GM21515 (cell line): ENCODE data around the gene NSRP1.
"Not testable (repeated sequence)": the region's sequence is repeated elsewhere in the genome, so short reads cannot be mapped to it uniquely, and the experiment has no call there.

ENCODE experiments used
- ATAC-seq: cut with Tn5 transposase; IDR thresholded peaks from one replicate; pipeline ENCODE4 v1.9.1; 2021; ENCODE audit not compliant: unreplicated experiment

Gene NSRP1

DNA sequence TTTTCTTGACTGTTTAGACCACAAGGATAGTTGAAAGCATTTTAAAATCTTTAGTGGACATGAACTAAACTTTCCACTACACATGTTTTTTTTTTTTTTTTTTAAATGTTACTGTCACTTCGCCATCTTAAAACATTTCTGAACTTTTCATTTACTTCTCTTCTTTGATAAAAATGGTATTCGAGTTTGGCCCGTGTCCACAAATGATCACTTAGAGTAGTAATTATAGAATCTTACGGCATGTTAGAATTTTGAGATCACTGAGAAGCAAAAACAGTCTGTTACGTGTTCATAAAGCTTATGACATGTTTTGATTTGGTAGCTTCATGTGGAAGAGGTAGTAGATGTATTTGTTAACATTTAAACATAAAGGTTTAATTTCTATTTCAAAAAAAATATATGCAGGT, 1.1 kb downstream of the NSRP1 start:
- ATAC-seq, result no peak

GRCh38 chr17:30118635-30119034, 2.0 kb downstream of the NSRP1 start:
- ATAC-seq, result not testable (repeated sequence)

DNA sequence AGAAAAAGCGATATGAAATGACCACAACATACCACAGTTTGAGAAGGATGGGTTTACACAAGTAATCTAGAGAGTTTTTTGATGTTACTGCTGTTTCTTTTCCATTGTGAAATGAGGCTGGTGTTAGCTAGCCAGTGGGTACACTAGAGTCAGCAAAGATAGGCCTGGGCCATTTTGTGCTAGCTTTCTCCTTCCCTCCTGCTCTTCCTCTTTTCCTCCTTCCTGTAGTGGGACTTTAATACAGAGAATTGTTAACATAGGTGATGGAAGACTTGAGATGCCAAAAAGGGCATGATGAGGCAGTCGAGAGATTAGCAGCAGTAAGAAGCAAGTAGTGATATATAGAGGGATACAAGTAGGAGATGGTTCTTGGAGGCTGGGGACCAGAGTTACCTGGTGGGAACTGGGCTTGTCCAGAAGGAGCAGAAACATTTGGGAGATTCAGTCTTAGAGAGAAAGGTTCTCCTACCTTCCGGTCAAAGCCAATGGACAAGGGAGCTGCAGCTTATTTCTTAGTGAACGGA, 7.7 kb downstream of the NSRP1 start:
- no peak for ATAC-seq

DNA sequence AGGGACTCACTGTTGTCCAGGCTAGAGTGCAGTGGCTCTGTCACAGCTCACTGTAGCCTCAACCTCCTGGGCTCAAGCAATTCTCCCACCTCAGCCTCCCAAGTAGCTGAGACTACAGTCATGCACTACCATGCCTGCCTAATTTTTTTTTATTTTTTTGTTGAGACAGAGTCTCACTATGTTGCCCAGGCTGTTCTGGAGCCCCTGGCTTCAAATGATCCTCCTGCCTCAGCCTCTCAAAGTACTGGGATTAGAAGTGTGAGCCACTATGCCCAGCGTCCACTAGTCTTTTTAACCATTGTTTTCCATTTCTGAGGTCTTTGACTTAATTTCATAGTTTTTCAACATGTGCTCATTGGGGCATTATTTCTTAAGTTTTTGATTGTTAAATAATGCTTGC, 13.5 kb downstream of the NSRP1 start:
- no peak for ATAC-seq

GRCh38 chr17:30132615-30133014, 16.0 kb downstream of the NSRP1 start:
- no peak for ATAC-seq

- ATAC-seq, result no peak
These were observed 16.6 kb downstream of the NSRP1 start for GRCh38 chr17:30133197-30133596.

- ATAC-seq, result no peak
These were observed 17.9 kb downstream of the NSRP1 start for GRCh38 chr17:30134551-30134950.

DNA sequence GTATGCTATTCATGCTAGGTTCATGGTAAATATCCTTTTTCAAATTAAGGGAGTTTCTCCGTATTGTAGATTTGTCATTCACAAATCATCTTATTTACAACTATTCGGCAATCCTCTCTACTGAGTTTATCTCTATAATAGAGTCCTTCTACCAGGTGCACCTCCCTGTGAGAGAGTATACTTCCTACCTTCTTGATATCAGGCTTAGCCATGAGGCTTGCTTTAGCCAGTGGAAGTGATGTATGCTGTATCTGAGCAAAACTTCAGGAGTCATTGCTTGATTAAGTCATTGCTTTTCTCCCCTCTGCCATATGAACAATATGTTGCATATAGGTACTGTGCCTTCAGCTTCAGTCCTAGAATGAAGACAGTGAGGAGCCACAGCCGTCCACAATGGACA, 20.5 kb downstream of the NSRP1 start:
- no peak for ATAC-seq

- ATAC-seq, result not testable (repeated sequence)
These were observed 31.2 kb downstream of the NSRP1 start for GRCh38 chr17:30147860-30148259.

- ATAC-seq, result no peak
These were observed 31.8 kb downstream of the NSRP1 start for GRCh38 chr17:30148376-30148775.

DNA sequence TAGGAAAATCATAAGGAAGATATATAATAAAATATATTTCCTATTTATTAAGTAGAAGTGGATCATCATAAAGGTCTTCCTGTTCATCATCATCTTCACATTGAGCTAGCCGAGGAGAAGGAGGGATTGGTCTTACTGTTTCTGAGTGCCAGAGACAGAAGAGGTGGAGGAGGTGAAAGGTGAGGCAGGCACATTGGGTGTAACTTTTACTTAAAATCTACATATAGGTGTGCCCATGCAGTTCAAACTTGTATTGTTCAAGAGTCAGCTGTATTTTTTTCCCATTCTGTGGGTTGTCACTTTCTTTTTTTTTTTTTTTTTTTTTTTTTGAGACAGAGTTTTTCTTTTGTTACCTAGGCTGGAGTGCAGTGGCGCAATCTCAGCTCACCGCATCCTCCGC, 34.9 kb downstream of the NSRP1 start:
- no peak for ATAC-seq

GRCh38 chr17:30153463-30153862, 36.8 kb downstream of the NSRP1 start:
- ATAC-seq, result no peak

- ATAC-seq, result no peak
These were observed 38.8 kb downstream of the NSRP1 start for GRCh38 chr17:30155389-30155788.

DNA sequence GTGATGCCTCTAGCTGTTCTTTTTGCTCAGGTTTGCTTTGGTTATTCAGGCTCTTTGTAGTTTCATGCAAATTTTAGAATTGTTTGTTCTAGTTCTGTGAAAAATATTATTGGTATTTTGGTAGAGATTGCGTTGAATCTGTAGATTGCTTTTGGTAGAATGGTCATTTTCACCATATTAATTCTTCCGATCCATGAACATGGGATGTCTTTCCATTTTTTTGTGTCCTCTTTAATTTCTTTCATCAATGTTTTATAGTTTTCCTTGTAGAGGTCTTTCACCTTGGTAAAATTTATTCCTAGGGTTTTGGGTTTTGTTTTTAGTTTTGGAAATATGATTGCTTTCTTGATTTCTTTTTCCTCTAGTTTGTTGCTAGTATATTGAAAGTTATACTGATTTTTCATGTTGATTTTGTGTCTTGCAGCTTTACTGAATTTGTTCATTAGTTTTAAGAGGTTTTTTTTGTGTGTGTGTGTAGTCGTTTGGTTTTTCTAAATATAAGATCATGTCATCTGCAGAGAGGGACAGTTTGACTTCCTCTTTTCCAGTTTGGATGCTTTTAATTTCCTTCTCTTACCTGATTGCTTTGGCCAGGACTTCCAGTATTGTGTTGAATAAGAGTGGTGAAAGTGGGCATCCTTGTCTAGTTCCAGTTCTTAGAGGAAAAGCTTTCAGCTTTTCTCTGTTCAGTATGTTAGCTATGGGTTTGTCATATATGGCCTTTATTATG, 42.4 kb downstream of the NSRP1 start:
- no peak for ATAC-seq

- no peak for ATAC-seq
These were observed 44.0 kb downstream of the NSRP1 start for GRCh38 chr17:30160419-30161172.

- no peak for ATAC-seq
These were observed 45.0 kb downstream of the NSRP1 start for GRCh38 chr17:30161601-30162000.

DNA sequence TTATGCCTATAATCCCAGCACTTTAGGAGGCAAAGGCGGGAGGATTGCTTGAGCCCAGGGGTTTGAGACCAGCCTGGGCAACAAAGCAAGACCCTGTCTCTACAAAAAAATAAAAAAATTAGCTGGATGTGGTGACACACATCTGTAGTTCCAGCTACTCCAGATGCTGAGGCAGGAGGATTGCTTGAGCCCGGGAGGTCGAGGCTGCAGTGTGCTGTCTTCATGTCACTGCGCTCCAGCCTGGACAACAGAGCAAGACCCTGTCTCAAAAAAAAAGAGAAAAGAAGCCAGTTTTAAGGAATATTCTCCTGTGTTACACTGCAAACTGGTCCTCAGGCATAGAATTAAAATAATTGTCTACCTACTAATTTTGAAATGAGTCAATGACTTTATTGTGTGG, 47.9 kb downstream of the NSRP1 start:
- no peak for ATAC-seq

DNA sequence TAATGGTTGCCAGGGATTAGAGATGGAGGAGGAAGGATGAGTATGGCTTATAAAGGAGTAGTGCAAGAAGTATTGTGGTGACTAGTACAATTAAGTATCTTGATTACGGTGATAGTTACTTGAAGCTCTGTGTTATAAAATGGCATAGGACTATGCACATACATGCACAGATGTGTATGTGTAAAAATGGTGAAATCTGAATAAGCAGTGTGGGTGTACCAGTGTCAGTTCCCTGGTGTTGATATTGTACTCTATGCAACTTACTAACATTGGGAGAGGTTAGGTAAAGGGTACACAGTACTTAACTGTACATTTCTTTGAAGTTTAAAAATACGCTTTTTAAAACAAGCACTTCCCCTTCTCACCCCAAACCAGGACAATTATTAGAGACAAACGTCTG, 48.5 kb downstream of the NSRP1 start:
- no peak for ATAC-seq

GRCh38 chr17:30165960-30166359, 49.3 kb downstream of the NSRP1 start:
- ATAC-seq, result no peak

DNA sequence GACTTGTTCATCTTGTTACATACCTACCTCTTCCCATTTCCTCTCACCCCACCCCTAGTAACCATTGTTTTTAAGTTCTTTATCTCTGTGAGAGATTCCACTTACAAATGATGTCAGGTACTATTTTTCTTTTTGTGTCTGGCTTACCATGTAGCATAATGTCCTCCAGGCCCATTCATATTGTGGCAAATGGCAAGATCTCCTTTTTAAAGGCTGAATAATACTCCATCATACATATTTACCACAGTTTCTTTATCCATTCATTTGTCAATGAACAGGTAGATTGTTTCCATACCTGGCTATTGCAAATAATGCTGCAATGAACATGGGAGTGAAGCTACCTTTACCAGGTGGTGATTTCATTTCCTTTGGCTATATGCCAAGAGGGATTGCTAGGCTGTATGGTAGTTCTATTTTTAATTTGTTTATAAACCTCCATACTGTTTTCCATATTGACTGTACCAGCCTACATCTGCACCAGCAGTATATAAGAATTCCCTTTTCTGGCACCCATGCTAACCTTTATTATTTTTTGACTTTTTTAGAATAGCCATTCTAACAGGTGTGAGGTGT, 53.9 kb downstream of the NSRP1 start:
- no peak for ATAC-seq

DNA sequence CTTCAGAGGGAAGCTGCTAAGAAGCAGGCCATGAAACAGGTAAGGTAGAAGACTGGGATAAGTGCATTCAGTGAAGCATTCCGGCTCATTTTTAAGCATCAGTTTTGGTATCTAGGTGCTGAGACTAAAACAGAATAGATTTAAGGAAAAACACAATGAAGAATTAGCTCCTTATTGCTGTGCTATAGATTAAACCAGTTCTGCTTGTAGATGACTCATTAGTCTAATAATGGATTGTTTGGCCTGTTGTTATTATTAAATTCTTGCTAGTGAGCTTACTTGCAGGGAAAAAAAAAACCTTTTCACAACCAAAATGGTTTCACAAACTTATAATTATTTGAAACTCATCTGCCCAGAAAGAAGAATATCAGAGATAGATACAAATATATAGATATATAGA, 55.9 kb downstream of the NSRP1 start:
- ATAC-seq, result no peak

DNA sequence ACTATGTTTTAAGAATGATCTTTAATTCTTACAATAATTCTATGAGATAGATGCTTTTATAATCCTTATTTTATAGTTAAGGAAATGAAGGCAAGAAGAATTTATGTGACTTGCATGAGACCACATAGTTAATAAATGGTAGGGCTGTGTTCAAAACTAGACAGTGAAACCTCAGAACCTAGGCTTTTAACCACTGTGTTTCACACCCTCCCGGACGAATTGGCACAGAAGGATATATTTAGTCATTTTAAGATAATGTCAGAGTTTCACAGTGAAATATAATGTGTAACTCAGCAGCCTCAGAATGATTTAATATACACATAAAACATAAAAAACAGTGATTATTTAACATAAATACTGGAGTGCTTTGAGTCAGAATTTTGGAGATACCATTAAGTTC, 57.0 kb downstream of the NSRP1 start:
- ATAC-seq, result peak; percentile 64
